AG09309 (cell line): Measurements from ENCODE around the gene SLC5A5.

Experiments
- DNase-seq: peaks from one replicate; pipeline ENCODE4 v3.0.0-alpha.2; 2010; ENCODE audit warnings: low read depth
- H3K4me3 ChIP-seq: 2 replicates; pipeline ENCODE4 v1.5.1; 2011; ENCODE audit warnings: mild to moderate bottlenecking, low read depth, low read length, moderate library complexity; ENCODE audit not compliant: control insufficient read depth
- CTCF ChIP-seq: IDR thresholded peaks from 2 replicates; pipeline ENCODE4 v1.5.1; 2011; ENCODE audit warnings: mild to moderate bottlenecking, low read depth, low read length, inconsistent platforms; ENCODE audit not compliant: insufficient read depth, control insufficient read depth; ENCODE audit errors: missing control alignments

SLC5A5 gene

GRCh38 chr19:17871878-17872250 lies at the start of gene SLC5A5:
Gene SLC5A5, plus strand, starts transcription at chr19:17871945. Its CDS starts 375 bp downstream, at chr19:17872320.
- no peak for DNase-seq
- H3K4me3 ChIP-seq = no peak within 1 kb of the TSS
- TF ChIP-seq CTCF = no peak

- DNase-seq = no peak
- H3K4me3 ChIP-seq = no peak overlapping the region
- no peak for TF ChIP-seq CTCF
These were observed 47.4 kb upstream of the SLC5A5 start for GRCh38 chr19:17824339-17824738.

GRCh38 chr19:17826508-17827056 lies 45.2 kb upstream of the SLC5A5 start:
- no peak overlapping the region for H3K4me3 ChIP-seq
- DNase-seq = no peak
- no peak for TF ChIP-seq CTCF

- no peak for DNase-seq
- TF ChIP-seq CTCF = no peak
- H3K4me3 ChIP-seq = no peak overlapping the region
These were observed 41.7 kb upstream of the SLC5A5 start for GRCh38 chr19:17829855-17830566.

GRCh38 chr19:17830567-17831418 lies 41.0 kb upstream of the SLC5A5 start:
- no peak for TF ChIP-seq CTCF
- no peak for DNase-seq
- H3K4me3 ChIP-seq = no peak overlapping the region

- H3K4me3 ChIP-seq = no peak overlapping the region
- no peak for TF ChIP-seq CTCF
- DNase-seq = no peak
These were observed 40.3 kb upstream of the SLC5A5 start for GRCh38 chr19:17831419-17831888.
